ENCODE measurements around the gene SEL1L2. TPM values are rescaled to one million over a fixed set of nuclear protein-coding genes. Genes with fewer than 3 reads are reported as not detected.
"Not testable (repeated sequence)": the region's sequence is repeated elsewhere in the genome, so short reads cannot be mapped to it uniquely, and the experiment has no call there.

The SEL1L2 gene, protein sequence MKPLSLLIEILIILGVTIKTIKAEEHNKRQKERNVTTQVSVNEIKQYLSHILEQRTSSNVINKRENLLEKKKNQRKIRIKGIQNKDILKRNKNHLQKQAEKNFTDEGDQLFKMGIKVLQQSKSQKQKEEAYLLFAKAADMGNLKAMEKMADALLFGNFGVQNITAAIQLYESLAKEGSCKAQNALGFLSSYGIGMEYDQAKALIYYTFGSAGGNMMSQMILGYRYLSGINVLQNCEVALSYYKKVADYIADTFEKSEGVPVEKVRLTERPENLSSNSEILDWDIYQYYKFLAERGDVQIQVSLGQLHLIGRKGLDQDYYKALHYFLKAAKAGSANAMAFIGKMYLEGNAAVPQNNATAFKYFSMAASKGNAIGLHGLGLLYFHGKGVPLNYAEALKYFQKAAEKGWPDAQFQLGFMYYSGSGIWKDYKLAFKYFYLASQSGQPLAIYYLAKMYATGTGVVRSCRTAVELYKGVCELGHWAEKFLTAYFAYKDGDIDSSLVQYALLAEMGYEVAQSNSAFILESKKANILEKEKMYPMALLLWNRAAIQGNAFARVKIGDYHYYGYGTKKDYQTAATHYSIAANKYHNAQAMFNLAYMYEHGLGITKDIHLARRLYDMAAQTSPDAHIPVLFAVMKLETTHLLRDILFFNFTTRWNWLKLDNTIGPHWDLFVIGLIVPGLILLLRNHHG
- total RNA-seq: not detected

DNA sequence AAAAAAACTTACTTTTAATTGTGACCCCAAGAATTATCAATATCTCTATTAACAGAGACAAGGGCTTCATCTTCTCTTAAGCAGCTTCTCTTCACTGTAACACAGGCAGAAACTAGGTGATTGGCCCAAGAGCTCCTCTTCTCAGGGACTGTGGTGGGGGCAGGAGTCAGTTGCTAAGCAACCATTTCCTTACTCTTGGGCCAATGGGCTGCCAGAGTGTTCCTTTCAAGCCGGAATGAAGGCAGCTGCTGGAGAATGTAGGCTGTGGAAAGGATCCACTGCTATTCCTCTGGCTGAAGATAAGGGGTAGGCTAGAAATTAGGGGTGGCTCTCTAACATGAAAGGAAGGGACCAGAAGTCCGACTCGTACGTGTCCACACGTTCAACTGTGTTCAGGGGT lies at the start of gene SEL1L2:
Gene SEL1L2 (minus strand): TSS at position 150 of the 400 bp plus-strand sequence. CDS start 80 bp downstream, at position 70.
- Histone ChIP-seq H3K27me3 (ENCODE audit: insufficient read depth, low read length) (peaks cover 9% of the 10 kb centered on the region), H3K4me1 (ENCODE audit: insufficient read depth, low read length) (no peaks in the 10 kb centered on the region), H3K4me3 (ENCODE audit: low read length) (no peak within 1 kb of the TSS), H3K9me3 (ENCODE audit: low read depth, low read length) (peaks cover 9% of the 10 kb centered on the region)

DNA sequence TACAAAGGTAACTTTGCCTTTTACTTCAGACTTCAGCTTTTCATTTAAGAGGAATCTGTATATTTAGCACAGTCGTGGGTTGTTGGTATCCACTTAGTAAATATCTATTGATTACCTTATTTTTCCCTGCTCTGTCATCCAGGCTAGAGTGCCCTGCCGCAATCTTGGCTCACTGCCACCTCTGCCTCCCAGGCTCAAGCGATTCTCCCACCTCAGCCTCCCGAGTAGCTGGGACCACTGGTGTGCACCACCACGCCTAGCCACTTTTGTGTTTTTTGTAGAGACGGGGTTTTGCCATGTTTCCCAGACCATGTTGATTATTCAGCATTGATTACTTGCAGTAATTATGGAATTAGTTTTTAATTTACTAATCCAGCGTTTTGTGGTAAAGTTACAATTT lies 46.2 kb upstream of the SEL1L2 start:
- no peaks in the 10 kb centered on the region for H3K4me1 ChIP-seq (ENCODE audit: insufficient read depth, low read length)

DNA sequence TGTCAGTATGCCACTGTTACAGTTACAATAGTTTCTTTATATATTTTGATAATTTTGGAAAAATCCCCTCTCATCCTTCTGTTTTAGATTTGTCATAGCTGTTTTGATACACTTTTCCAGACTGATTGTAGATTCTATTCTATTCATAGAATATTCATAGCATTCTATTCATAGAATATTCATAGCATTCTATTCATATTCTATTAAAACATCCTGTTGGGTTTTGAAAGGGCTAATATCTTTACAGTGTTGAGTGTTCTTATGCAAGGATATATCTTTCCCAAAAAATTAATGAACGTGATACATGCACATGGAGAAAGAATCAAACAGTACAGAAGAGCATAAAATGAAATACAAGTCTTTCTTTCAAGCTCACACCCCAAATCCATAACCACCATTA lies 42.9 kb upstream of the SEL1L2 start:
- no peak overlapping the region for H3K4me3 ChIP-seq (ENCODE audit: low read length)

More for the DNA sequence above, 46.2 kb upstream of the SEL1L2 start:
- Histone ChIP-seq H3K9me3 (ENCODE audit: low read depth, low read length) (no peaks in the 10 kb centered on the region), H3K4me3 (ENCODE audit: low read length) (no peak overlapping the region), H3K27me3 (ENCODE audit: insufficient read depth, low read length) (no peaks in the 10 kb centered on the region)

DNA sequence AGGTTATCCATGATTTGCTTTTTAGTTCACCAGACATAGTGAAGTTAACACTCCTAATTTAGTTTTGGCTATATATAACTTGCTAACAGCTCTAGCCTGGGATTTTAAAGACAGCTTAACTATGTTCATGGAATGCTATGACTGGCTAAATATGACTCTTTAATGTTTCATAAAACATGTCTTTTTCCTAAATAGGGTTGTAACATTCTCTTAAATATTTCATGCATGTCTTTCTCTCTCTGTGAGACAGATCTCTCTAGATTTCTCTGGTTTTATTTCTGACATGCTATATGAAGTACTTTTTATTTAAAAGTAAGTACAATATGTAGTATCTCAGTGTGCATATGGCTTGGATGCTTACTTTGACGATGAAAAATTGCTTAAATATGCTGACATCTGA lies 40.6 kb upstream of the SEL1L2 start:
- Histone ChIP-seq H3K9me3 (ENCODE audit: low read depth, low read length) (no peaks in the 10 kb centered on the region), H3K4me3 (ENCODE audit: low read length) (no peak overlapping the region), H3K27me3 (ENCODE audit: insufficient read depth, low read length) (no peaks in the 10 kb centered on the region), H3K4me1 (ENCODE audit: insufficient read depth, low read length) (no peaks in the 10 kb centered on the region)

More for the DNA sequence above, 42.9 kb upstream of the SEL1L2 start:
- no peaks in the 10 kb centered on the region for H3K9me3 ChIP-seq (ENCODE audit: low read depth, low read length)
- no peaks in the 10 kb centered on the region for H3K4me1 ChIP-seq (ENCODE audit: insufficient read depth, low read length)
- H3K27me3 ChIP-seq (ENCODE audit: insufficient read depth, low read length): no peaks in the 10 kb centered on the region

DNA sequence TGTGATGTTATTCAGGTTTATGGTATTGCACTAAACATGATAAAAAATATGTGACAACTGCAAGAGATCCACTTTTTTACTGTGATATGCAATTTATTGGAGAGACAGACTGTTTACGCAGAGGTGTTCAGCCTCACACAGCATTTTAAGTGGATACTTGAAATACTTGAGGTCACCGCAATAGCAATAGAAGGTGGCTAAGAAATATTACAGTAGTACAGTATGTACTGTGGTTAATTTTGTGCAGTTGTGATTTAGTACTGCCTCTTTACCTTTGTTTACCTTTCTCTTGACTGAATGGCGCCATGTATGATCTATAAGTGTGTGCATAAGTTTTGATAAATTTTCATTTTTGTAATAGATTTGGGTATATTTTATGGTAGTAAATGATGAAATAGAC lies 22.3 kb upstream of the SEL1L2 start:
- H3K9me3 ChIP-seq (ENCODE audit: low read depth, low read length): peaks cover 10% of the 10 kb centered on the region
- no peak overlapping the region for H3K4me3 ChIP-seq (ENCODE audit: low read length)
- H3K4me1 ChIP-seq (ENCODE audit: insufficient read depth, low read length): no peaks in the 10 kb centered on the region
- no peaks in the 10 kb centered on the region for H3K27me3 ChIP-seq (ENCODE audit: insufficient read depth, low read length)

DNA sequence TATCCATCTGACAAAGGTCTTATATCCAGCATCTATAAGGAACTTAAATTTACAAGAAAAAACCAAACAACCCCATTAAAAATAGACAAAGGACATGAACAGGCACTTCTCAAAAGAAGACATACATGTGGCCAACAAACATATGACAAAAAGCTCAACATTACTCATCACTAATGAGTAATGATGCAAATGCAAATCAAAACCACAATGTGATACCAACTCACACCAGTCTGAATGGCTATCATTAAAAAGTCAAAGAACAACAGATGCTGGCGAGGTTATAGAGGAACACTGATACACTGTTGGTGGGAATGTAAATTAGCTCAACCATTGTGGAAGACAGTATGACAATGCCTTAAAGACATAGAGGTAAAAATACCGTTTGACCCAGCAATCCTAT lies 18.8 kb upstream of the SEL1L2 start:
- Histone ChIP-seq H3K9me3 (ENCODE audit: low read depth, low read length) (no peaks in the 10 kb centered on the region), H3K27me3 (ENCODE audit: insufficient read depth, low read length) (no peaks in the 10 kb centered on the region), H3K4me1 (ENCODE audit: insufficient read depth, low read length) (no peaks in the 10 kb centered on the region), H3K4me3 (ENCODE audit: low read length) (no peak overlapping the region)

DNA sequence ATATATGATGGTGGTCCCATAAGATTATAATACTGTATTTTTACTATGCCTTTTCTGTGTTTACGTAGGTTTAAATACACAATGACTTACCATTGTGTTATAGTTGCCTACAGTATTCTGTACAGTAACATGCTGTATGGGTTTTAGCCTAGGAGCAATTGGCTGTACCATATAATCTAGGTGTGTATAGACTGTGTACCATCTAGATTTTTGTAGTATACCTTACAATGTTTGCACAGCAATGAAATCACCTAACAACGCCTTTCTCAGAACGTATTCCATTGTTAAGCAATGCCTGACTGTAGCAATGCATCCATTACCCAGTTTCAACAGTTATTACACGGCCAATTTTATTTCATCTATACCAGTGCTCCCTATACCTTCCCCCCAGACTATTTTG lies 15.6 kb upstream of the SEL1L2 start:
- Histone ChIP-seq H3K4me1 (ENCODE audit: insufficient read depth, low read length) (no peaks in the 10 kb centered on the region), H3K27me3 (ENCODE audit: insufficient read depth, low read length) (no peaks in the 10 kb centered on the region), H3K9me3 (ENCODE audit: low read depth, low read length) (no peaks in the 10 kb centered on the region), H3K4me3 (ENCODE audit: low read length) (no peak overlapping the region)

DNA sequence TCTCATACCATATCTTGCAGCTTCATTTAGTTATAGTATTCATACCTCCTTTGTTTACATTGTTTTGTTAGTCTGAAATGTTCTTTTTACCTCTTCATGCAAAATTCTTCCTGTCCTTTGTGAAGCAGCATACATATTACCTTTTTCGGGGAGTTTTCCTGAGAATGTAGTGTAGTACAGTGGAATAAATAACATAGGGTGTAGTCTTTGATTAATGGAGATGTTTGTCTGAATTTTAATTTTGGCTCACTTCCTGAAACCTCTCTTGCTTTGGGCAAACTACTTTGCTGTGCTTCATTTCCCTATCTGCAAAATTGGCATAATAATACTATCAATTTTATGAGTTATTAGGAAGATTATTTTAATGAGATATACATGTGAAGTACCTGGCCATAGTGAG lies 10.5 kb upstream of the SEL1L2 start:
- Histone ChIP-seq H3K27me3 (ENCODE audit: insufficient read depth, low read length) (peaks cover 24% of the 10 kb centered on the region), H3K4me3 (ENCODE audit: low read length) (no peak overlapping the region), H3K4me1 (ENCODE audit: insufficient read depth, low read length) (no peaks in the 10 kb centered on the region), H3K9me3 (ENCODE audit: low read depth, low read length) (no peaks in the 10 kb centered on the region)

DNA sequence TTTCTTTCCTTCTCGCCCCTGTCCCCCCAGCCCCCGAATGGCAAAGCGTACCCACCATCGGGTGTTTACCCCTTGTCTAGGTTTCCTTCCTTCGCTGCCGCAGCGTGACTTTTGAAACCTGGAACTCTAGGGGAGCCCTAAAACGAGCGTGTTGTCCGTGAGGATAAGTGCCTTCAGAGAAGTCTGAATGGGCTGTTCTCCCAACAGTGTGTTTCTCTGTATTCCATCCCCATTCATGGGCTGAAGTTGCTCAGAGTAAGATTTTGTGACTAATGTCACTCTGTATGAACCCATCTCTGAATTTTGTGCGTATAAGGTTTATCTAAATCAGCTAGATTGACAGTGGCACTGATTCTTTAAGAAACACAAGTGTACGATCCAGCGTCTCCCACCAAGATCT lies 5.9 kb upstream of the SEL1L2 start:
- H3K4me3 ChIP-seq (ENCODE audit: low read length): no peak overlapping the region
- no peaks in the 10 kb centered on the region for H3K4me1 ChIP-seq (ENCODE audit: insufficient read depth, low read length)

DNA sequence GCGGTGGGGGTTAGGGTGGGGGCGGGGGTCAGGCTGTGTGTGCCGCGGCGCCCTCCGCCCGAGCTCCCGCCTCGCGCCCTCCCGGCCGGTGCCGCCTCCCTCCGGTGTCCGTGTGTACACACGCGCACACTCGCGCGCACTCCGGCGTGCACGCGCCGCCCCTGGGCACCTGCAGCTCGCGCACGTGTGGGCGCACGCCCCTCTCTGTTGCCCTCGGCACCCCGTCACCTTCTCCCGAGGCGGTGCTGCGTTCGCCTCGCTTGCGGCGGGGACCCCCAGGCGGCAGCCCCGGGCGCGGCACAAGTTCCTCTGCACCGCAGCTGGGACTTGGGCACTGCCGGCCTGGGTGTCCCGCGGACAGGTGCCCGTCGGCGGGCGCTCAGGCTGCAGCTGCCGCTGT lies 5.4 kb upstream of the SEL1L2 start:
- Histone ChIP-seq H3K4me3 (ENCODE audit: low read length) (no peak overlapping the region), H3K27me3 (ENCODE audit: insufficient read depth, low read length) (peaks cover 34% of the 10 kb centered on the region), H3K4me1 (ENCODE audit: insufficient read depth, low read length) (no peaks in the 10 kb centered on the region), H3K9me3 (ENCODE audit: low read depth, low read length) (peaks cover 9% of the 10 kb centered on the region)

More for the DNA sequence above, 5.9 kb upstream of the SEL1L2 start:
- Histone ChIP-seq H3K9me3 (ENCODE audit: low read depth, low read length) (peaks cover 9% of the 10 kb centered on the region), H3K27me3 (ENCODE audit: insufficient read depth, low read length) (peaks cover 34% of the 10 kb centered on the region)

DNA sequence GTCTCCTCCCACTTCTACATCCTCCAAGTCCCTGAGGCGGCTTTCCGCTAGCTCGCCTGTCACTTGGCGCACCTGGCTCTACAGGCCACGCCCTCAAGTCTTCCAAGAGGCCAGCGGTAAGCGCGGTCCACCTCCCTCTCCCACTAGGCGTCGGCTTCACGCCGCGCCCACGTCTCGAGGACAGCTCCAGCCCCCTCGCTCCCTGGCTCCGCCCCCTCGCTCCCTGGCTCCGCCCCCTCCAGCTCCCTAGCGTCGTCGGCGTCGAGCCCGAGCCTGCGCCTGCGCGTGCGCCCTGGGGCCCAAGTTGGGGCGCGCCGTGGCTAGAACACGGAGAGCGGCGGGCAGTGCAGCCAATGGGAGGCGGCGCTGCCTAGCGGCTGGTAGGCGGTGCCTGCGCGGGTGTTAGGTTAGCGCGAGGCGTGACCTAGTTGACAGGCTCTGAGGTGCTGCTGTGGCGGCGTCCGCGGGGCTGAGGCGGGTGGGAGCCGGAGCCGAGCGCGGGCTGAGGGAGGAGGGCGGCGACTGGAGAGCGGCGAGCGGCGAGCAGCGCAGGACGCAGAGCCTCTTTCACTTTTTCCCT lies 4.8 kb upstream of the SEL1L2 start, which contains the start of gene MACROD2:
Gene MACROD2 (plus strand): TSS at position 431 of the 580 bp plus-strand sequence.
- H3K4me1 ChIP-seq (ENCODE audit: insufficient read depth, low read length): no peaks in the 10 kb centered on the region
- H3K9me3 ChIP-seq (ENCODE audit: low read depth, low read length): peaks cover 9% of the 10 kb centered on the region
- peaks cover 34% of the 10 kb centered on the region for H3K27me3 ChIP-seq (ENCODE audit: insufficient read depth, low read length)
- H3K4me3 ChIP-seq (ENCODE audit: low read length): no peak within 1 kb of the TSS

DNA sequence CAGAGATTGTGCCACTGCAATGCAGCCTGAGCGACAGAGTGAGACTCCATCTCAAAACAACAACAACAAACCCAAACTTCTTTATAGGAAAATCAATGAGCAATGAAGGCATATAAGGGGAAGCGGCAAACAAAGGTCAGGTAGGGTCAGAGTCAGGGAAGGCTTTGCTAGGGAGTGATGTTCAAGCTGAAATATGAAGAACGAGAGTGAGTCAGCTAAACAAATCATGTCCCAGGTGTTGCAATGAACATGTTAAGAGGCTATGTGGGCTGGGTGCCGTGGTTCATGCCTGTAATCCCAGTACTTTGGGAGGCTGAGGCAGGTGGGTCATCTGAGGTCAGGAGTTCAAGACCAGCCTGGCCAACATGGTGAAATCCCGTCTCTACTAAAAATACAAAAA lies 1.5 kb upstream of the SEL1L2 start:
- not testable (repeated sequence) for H3K9me3 ChIP-seq (ENCODE audit: low read depth, low read length); H3K4me1 ChIP-seq (ENCODE audit: insufficient read depth, low read length); H3K4me3 ChIP-seq (ENCODE audit: low read length)
- H3K27me3 ChIP-seq (ENCODE audit: insufficient read depth, low read length): peaks cover 21% of the 10 kb centered on the region

DNA sequence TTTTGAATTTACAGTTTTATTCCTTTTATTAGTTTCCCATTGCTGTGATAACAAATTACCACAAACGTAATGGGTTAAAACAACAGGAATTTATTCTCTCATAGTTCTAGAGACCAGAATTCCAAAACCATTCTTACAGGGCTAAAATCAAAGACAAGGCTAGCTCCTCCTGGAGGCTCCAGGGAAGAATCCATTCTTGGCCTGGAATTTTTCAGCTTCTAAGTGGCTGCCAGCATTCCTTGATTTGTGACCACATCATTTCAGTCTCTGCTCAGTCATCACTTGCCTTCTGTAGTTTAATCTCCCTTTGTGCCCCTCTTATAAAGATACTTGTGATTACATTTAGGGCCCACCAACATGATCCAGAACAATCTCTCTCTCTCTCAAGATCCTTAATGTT lies 897 bp upstream of the SEL1L2 start:
- peaks cover 9% of the 10 kb centered on the region for H3K9me3 ChIP-seq (ENCODE audit: low read depth, low read length)
- peaks cover 14% of the 10 kb centered on the region for H3K27me3 ChIP-seq (ENCODE audit: insufficient read depth, low read length)
- H3K4me1 ChIP-seq (ENCODE audit: insufficient read depth, low read length): no peaks in the 10 kb centered on the region
- no peak overlapping the region for H3K4me3 ChIP-seq (ENCODE audit: low read length)

DNA sequence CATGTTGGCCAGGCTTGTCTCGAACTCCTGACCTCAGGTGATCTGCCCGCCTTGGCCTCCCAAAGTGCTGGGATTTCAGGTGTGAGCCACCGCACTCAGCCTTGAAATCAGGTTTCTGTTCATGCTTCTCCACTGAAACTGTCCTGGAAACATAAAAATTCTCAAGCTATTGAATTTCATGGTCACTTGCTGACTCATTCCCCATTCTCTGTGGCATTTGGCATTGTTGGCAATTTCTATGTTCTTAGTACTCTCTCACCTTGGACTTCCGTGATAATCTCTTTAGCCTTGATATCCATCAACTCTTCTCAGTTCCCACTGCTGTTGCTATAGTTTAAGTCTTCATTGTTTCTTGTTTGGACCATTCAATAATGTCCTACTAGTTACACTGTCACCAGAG lies 6.2 kb downstream of the SEL1L2 start:
- no peaks in the 10 kb centered on the region for H3K4me1 ChIP-seq (ENCODE audit: insufficient read depth, low read length)
- H3K9me3 ChIP-seq (ENCODE audit: low read depth, low read length): no peaks in the 10 kb centered on the region
- no peak overlapping the region for H3K4me3 ChIP-seq (ENCODE audit: low read length)
- no peaks in the 10 kb centered on the region for H3K27me3 ChIP-seq (ENCODE audit: insufficient read depth, low read length)

DNA sequence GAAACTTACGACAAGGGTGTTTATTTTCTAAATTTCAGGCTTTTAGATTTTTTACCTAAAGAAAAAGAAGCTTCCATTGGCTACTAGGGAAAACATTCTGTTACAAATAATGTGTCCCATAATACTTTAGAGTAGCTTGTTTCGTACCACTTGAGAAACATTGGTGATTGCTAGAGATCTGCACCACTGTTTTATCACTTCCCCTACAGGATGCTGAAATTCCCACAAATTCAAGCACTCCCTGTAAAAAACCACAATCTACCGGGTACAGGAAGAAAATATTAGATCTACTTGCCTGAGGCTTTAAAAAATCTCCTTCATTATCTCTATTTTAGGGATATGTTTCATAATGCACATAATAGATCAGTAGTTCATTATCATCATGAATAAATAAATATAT lies 29.9 kb downstream of the SEL1L2 start:
- H3K4me3 ChIP-seq (ENCODE audit: low read length): no peak overlapping the region
- H3K4me1 ChIP-seq (ENCODE audit: insufficient read depth, low read length): no peaks in the 10 kb centered on the region
- no peaks in the 10 kb centered on the region for H3K27me3 ChIP-seq (ENCODE audit: insufficient read depth, low read length)
- H3K9me3 ChIP-seq (ENCODE audit: low read depth, low read length): no peaks in the 10 kb centered on the region
